Measurements from ENCODE around the gene OAS2.
A peak's percentile ranks its signal among the peaks of the same experiment; 100 is the strongest.

OAS2 gene, protein sequence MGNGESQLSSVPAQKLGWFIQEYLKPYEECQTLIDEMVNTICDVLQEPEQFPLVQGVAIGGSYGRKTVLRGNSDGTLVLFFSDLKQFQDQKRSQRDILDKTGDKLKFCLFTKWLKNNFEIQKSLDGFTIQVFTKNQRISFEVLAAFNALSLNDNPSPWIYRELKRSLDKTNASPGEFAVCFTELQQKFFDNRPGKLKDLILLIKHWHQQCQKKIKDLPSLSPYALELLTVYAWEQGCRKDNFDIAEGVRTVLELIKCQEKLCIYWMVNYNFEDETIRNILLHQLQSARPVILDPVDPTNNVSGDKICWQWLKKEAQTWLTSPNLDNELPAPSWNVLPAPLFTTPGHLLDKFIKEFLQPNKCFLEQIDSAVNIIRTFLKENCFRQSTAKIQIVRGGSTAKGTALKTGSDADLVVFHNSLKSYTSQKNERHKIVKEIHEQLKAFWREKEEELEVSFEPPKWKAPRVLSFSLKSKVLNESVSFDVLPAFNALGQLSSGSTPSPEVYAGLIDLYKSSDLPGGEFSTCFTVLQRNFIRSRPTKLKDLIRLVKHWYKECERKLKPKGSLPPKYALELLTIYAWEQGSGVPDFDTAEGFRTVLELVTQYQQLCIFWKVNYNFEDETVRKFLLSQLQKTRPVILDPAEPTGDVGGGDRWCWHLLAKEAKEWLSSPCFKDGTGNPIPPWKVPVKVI

GRCh38 chr12:112978163-112979040 is at the start of gene OAS2:
OAS2 (plus strand) TSS chr12:112978519; CDS start chr12:112978609, 90 bp downstream.
- peak; percentile 73 for DNase-seq

DNA sequence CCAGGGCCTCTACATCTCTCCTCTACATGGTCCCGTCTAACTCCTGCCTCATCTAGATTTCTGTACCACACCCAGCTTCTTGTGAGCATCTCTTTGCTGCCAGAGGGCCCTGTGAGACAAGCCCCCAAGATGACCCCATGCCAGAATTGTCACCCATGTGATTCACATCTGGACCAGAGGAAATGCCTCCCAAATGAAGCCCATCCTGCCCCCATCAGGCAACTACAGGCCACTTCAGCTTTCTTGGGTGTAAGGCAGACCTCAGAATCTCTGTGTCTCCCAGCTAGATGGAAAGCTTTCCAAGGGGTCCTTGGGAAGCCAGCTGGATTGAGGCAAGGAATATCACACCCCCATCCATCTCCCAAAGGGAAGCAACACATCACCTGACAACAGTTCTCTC is 49.3 kb upstream of the OAS2 start:
- no peak for DNase-seq

GRCh38 chr12:112929715-112930114 is 48.6 kb upstream of the OAS2 start:
- no peak for DNase-seq

DNA sequence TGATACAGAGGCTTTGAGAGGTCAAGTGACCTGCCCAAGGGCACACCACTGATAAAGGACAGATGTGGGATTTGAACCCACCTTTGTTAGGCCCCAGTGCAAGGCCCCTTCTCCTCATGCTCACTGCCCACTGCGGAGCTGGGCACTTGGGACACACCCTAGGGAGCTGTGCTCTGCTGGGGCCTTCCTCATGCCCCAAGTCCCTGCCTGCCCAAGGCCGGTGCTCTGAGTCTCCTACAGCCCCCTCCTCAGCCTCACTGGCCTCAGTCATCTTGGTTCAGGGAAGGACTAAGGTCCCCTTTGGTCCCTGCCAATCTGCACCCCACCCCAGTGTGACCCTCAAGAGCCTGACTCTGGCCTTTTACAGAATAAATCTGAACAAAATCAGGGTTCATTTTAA is 48.0 kb upstream of the OAS2 start:
- no peak for DNase-seq

DNA sequence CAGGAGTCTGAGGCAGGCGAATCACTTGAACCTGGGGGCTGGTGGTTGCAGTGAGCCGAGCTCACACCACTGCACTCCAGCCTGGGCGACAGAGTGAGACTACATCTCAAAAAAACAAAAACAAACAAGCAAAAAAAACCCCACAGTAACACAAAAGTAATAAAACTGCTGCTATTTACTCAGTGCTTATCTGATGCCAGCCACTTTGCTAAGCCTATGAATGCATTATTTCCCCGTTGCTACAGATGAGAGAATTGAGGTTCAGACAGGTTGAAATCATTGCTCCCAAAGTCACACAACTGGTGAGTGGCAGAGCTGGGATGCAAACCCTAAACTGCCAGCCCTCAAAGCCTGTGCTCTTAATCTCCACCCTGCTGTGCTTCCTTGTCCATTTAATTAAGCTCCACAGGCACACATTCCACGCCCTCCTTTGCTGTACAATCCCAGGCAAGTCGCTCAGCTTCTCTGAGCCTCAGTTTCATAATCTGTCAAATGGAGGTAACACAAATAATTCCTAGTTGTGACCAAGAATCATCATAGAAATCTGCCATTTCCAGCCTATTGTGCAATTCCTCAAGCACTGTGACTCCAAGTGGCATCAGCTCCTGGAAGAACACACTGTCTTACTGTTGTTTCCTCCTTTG is 45.7 kb upstream of the OAS2 start:
- DNase-seq = no peak

DNA sequence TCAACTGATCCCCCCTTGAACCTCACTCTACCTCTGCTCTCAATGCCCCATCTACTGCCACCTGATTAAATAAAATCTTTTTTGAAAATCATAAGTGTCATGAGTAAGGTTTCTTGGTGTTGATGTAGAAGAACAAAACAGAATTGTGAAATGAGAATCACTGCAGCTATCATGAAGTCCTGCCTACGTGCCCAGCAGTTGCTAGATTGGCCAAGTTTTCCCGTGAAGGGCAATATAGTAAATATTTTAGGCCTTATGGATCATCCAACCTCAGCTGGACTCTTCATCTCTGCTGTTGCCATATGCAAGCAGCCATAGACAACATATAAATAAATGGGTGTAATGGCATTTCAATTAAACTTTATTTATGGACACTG is 45.2 kb upstream of the OAS2 start:
- DNase-seq = no peak

- DNase-seq = no peak
Observed at GRCh38 chr12:112936264-112936663, 42.1 kb upstream of the OAS2 start.

GRCh38 chr12:112936927-112937326 is 41.4 kb upstream of the OAS2 start:
- no peak for DNase-seq

GRCh38 chr12:112937741-112938719 is 40.3 kb upstream of the OAS2 start, which contains the start of gene OAS3:
OAS3 (plus strand) TSS chr12:112938474; CDS start chr12:112938531, 57 bp downstream.
- peak; percentile 60 for DNase-seq

DNA sequence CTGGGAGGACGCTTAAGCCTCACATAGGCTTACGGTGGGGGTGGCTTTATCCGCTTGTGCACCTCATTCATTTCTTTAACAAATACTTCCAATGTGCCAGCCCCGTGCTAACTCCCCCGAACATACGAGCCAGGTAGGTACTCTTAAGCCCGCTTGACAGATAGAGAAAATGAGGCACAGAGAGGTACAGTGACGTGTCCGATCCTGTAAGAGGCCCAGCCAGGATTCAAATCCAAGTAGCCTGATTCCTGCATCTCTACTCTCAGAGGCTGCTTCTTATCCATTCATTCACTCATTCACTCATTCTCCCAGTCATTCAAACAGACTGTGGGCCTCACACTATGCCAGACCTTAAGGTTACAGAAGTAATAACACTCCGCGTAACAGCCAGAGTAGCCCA is 39.6 kb upstream of the OAS2 start:
- no peak for DNase-seq

GRCh38 chr12:112939761-112940381 is 38.4 kb upstream of the OAS2 start:
- DNase-seq = no peak

DNA sequence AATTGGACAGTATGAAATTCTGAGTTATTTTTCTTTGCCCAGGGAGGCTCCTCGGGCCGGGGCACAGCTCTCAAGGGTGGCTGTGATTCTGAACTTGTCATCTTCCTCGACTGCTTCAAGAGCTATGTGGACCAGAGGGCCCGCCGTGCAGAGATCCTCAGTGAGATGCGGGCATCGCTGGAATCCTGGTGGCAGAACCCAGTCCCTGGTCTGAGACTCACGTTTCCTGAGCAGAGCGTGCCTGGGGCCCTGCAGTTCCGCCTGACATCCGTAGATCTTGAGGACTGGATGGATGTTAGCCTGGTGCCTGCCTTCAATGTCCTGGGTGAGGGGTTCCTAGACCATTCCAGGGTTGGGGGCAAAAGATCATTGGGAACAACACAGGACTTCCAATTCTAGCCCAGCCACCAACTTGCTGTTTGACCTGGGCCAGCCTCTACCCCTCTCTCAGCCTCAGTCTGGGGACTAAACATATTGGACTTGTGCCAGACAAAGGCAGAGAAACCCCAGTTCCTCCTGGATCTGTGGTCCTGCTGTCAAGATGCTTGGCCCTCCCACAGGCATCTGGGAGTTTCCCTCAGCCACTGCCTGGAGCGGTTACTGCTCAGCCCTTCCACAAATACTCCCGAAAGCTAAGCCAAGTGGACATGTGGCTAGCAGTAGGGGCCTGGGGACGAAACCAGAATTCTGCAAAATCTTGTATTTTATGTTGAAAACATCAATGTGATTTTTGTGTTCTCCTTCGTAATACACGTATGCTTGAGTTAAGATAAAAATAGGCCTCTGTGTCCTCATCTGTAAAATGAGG is 36.6 kb upstream of the OAS2 start:
- DNase-seq = no peak

DNA sequence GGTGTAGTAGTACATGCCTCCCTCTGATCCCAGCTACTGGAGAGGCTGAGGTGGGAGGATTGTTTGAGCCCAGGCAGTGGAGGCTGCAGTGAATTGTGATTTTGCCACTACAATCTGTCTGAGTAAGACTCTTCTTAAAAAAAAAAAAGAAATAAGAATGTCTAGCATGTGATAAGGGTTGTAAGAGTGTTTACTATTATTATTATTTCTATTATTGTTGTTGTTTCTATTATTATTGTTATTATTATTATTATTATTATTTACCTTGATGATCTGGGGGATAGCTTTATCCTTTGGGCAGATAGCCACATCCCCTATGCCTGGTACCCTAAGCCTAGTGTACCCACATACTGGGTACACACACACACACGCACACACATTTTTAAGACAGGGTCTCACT is 35.7 kb upstream of the OAS2 start:
- no peak for DNase-seq

- no peak for DNase-seq
Observed at GRCh38 chr12:112944024-112944690, 34.2 kb upstream of the OAS2 start.

- DNase-seq = no peak
Observed at GRCh38 chr12:112945515-112945914, 32.8 kb upstream of the OAS2 start.

- no peak for DNase-seq
Observed at GRCh38 chr12:112946236-112947000, 31.9 kb upstream of the OAS2 start.

DNA sequence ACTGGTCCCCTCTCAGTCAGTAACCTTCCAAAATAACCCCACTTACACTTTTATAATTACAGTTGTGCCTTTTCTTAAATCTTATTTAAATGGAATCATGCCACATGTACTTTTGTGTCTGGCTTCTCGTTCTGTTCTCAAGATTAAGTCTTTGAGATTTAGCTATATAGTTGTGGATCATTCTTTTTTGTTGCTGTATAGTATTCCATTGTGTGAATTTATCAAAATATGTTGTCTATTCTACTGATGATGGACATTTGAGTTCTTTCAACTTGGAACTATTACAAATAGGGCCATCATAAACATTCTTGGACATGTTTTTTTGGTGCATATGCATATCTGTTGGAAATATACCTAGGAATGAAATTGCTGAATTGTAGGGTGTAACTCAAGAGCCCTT is 31.0 kb upstream of the OAS2 start:
- no peak for DNase-seq

- DNase-seq = no peak
Observed at GRCh38 chr12:112947761-112948160, 30.6 kb upstream of the OAS2 start.

DNA sequence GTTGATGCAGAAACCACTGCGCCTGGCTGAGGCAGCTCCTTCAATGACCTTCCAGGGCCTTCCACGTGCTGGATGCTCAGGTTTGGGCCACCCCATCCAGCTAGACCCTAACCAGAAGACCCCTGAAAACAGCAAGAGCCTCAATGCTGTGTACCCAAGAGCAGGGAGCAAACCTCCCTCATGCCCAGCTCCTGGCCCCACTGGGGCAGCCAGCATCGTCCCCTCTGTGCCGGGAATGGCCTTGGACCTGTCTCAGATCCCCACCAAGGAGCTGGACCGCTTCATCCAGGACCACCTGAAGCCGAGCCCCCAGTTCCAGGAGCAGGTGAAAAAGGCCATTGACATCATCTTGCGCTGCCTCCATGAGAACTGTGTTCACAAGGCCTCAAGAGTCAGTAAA is 29.5 kb upstream of the OAS2 start:
- DNase-seq = no peak

All from activated effector memory CD4-positive, alpha-beta T cell treated with Interleukin-2 at 50 U/mL for 16 hours (primary cell).